C4-2B (cell line): ENCODE data around the gene RNF11.

ENCODE experiments used
- ZFX ChIP-seq: fragments of 450-650 bp; IDR thresholded peaks from 2 replicates; pipeline ENCODE4 v1.6.1; 2017
- TF ChIP-seq, protein P1 (sequence below): fragments of 450-650 bp; conservative IDR thresholded peaks from 2 replicates; pipeline ENCODE4 v1.5.1; 2017; ENCODE audit warnings: mild to moderate bottlenecking

DNA sequence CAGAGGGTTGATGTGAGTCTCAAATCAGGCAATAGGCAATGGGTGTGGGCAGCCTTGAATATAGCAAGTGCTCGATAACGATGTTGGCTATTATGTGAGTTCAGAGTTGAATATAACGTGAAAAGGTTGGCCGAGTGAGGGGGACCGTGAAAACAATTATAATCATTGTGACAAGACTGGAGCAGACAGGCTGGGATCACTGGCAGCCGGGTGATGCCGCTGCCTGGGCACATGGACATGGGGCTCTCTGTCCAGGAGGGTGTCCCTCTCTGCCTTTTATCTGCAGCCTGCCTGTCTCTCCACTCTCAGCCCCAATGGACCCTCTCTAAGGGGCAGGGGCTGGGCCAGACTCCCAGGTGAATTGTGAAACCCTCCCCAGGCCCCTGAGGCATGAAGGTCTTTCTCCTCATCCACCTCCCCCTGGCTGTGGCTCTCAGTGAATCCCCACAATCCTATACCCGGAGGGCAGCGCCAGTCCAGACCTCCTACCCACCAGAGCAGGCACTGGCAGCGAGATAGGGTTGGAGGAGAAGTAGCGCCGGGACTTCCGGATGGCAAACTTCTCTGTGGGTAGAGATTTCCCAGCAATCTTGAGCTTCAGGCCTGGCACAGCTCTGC is 57.9 kb downstream of the RNF11 start:
- TF ChIP-seq, protein P1, sequence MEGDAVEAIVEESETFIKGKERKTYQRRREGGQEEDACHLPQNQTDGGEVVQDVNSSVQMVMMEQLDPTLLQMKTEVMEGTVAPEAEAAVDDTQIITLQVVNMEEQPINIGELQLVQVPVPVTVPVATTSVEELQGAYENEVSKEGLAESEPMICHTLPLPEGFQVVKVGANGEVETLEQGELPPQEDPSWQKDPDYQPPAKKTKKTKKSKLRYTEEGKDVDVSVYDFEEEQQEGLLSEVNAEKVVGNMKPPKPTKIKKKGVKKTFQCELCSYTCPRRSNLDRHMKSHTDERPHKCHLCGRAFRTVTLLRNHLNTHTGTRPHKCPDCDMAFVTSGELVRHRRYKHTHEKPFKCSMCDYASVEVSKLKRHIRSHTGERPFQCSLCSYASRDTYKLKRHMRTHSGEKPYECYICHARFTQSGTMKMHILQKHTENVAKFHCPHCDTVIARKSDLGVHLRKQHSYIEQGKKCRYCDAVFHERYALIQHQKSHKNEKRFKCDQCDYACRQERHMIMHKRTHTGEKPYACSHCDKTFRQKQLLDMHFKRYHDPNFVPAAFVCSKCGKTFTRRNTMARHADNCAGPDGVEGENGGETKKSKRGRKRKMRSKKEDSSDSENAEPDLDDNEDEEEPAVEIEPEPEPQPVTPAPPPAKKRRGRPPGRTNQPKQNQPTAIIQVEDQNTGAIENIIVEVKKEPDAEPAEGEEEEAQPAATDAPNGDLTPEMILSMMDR, result no peak
- TF ChIP-seq ZFX, result no peak
